Measurements from ENCODE around the gene CZIB. TPM values are rescaled to one million over a fixed set of nuclear protein-coding genes. Genes with fewer than 3 reads are reported as not detected.

The CZIB gene
- total RNA-seq, 4 donors from 2014 or later, result 78.9 to 81.9 (median 80.6) TPM

- Histone ChIP-seq H3K9me3 (no peaks in the 10 kb centered on the region), H3K4me3 (no peak overlapping the region), H3K4me1 (peaks cover 4 to 16% of the 10 kb centered on the region in 2 donors), H3K27me3 (no peaks in the 10 kb centered on the region), H3K27ac (peak overlapping the region; percentile 85 to 88), H3K36me3 (no peaks in the 10 kb centered on the region)
- intact Hi-C loops (cut with DNase I; ENCODE audit: low total_unique reads), result loop anchor here (10.0 kb wide), 1 partner anchor 119 kb away; the partner anchor contains the start of gene PODN
- peak; percentile 72 to 73 for DNase-seq
- TF ChIP-seq CTCF (IDR thresholded peaks at IDR 0.05), result no peak
- no peak for TF ChIP-seq POLR2A (IDR thresholded peaks at IDR 0.05)
These were observed 37.1 kb downstream of the CZIB start for GRCh38 chr1:53183095-53183990.

DNA sequence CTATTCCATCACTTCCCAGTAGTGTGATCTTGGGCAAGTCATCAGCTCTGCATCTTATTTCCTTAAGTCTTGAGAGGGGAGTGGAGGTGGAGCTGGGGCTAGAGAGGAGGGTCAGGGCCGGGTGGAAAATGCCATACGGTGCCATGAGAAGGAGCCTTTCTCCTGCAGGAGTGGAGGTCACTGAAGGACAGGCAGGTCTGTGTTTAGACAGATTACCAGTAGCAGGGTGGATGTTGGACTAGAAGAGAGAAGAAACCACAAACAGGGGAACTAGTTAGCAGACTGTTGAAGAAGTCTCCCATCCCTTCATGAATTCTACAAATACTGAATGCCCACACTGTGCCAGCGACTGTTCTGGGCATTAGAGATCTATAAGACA is 37.7 kb downstream of the CZIB start:
- intact Hi-C loops (cut with DNase I; ENCODE audit: low total_unique reads), result loop anchor here (10.0 kb wide), 1 partner anchor 118 kb away; the partner anchor contains the start of gene PODN
- H3K9me3 ChIP-seq, result no peaks in the 10 kb centered on the region
- no peak for TF ChIP-seq POLR2A (IDR thresholded peaks at IDR 0.05)
- no peaks in the 10 kb centered on the region for H3K36me3 ChIP-seq
- no peaks in the 10 kb centered on the region for H3K27me3 ChIP-seq
- H3K4me3 ChIP-seq, result no peak overlapping the region
- DNase-seq, result no peak
- peaks cover 4 to 16% of the 10 kb centered on the region in 2 donors for H3K4me1 ChIP-seq
- peak overlapping the region; percentile 85 to 88 for H3K27ac ChIP-seq

GRCh38 chr1:53182111-53182593 is 38.3 kb downstream of the CZIB start:
- Histone ChIP-seq H3K36me3 (no peaks in the 10 kb centered on the region), H3K27me3 (no peaks in the 10 kb centered on the region), H3K9me3 (no peaks in the 10 kb centered on the region), H3K27ac (peak overlapping the region; percentile 85 to 88), H3K4me3 (no peak overlapping the region), H3K4me1 (peaks cover 4 to 16% of the 10 kb centered on the region in 2 donors)
- intact Hi-C loops (cut with DNase I; ENCODE audit: low total_unique reads), result loop anchor here (10.0 kb wide), 1 partner anchor 117 kb away; the partner anchor contains the start of gene PODN
- DNase-seq, result peak; percentile 91 to 92
- no peak for TF ChIP-seq POLR2A (IDR thresholded peaks at IDR 0.05)
- peak; percentile 79 to 87 (median 85) for TF ChIP-seq CTCF (IDR thresholded peaks at IDR 0.05)

- H3K27me3 ChIP-seq, result no peaks in the 10 kb centered on the region
- intact Hi-C loops (cut with DNase I; ENCODE audit: low total_unique reads), result loop anchor here (10.0 kb wide), 1 partner anchor 116 kb away; the partner anchor contains the start of gene PODN
- TF ChIP-seq POLR2A (IDR thresholded peaks at IDR 0.05) (no peak), CTCF (IDR thresholded peaks at IDR 0.05) (no peak)
- no peaks in the 10 kb centered on the region for H3K36me3 ChIP-seq
- H3K4me1 ChIP-seq, result peaks cover 4 to 16% of the 10 kb centered on the region in 2 donors
- DNase-seq, result no peak
- no peaks in the 10 kb centered on the region for H3K9me3 ChIP-seq
- no peak overlapping the region for H3K4me3 ChIP-seq
- peak overlapping the region in 1 of 2 donors; percentile 85 for H3K27ac ChIP-seq
These were observed 39.5 kb downstream of the CZIB start for GRCh38 chr1:53180951-53181350.

- H3K36me3 ChIP-seq, result no peaks in the 10 kb centered on the region
- no peaks in the 10 kb centered on the region for H3K27me3 ChIP-seq
- DNase-seq, result no peak
- intact Hi-C loops (cut with DNase I; ENCODE audit: low total_unique reads), result loop anchor here (10.0 kb wide), 1 partner anchor 115 kb away; the partner anchor contains the start of gene PODN
- no peak overlapping the region for H3K4me3 ChIP-seq
- H3K9me3 ChIP-seq, result no peaks in the 10 kb centered on the region
- no peak overlapping the region for H3K27ac ChIP-seq
- peaks cover 4 to 16% of the 10 kb centered on the region in 2 donors for H3K4me1 ChIP-seq
- TF ChIP-seq POLR2A (IDR thresholded peaks at IDR 0.05) (no peak), CTCF (IDR thresholded peaks at IDR 0.05) (no peak)
These were observed 40.2 kb downstream of the CZIB start for GRCh38 chr1:53180226-53180625.
